GM21529 (cell line): ENCODE measurements around the gene TRIP12.
"Not testable (repeated sequence)": the region's sequence is repeated elsewhere in the genome, so short reads cannot be mapped to it uniquely, and the experiment has no call there.

Experiments
- ATAC-seq: cut with Tn5 transposase; IDR thresholded peaks from one replicate; pipeline ENCODE4 v1.9.1; 2021; ENCODE audit not compliant: unreplicated experiment

The TRIP12 gene

DNA sequence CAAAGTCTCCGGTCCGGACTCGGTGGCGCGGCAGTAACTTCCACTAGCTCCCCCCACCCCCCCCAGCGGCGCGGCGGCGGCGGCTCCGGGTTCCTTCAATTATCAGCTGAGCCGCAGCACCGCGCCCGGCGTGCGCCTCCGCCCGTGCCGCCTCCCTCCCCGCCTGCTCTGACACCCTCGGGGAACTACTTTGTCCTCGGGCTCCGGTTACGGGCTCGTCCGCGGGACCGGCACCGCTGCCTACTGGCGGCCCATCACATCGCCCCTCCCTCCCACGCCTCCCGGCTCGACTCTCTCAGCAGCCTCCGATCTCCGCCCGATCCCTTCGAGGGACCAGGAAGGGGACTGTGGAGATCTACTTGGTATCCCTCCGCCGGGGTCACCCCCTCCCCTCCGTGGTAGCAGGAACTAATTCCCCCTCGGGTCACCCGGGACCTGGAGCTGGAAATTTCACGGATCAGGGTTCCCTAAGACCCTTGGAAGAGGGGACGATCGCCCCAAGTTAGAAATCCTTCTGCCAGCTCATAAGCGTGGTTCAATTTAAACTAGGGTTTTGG, at the start of gene TRIP12:
Gene TRIP12 (minus strand): TSS at position 118 of the 557 bp plus-strand sequence. CDS start 41,930 bp downstream, outside the sequence.
- ATAC-seq: peak; percentile 69

- ATAC-seq: no peak
These were observed 49.5 kb upstream of the TRIP12 start for GRCh38 chr2:229971298-229971790.

- no peak for ATAC-seq
These were observed 48.6 kb upstream of the TRIP12 start for GRCh38 chr2:229970406-229970805.

GRCh38 chr2:229969921-229970320, 48.1 kb upstream of the TRIP12 start:
- no peak for ATAC-seq

DNA sequence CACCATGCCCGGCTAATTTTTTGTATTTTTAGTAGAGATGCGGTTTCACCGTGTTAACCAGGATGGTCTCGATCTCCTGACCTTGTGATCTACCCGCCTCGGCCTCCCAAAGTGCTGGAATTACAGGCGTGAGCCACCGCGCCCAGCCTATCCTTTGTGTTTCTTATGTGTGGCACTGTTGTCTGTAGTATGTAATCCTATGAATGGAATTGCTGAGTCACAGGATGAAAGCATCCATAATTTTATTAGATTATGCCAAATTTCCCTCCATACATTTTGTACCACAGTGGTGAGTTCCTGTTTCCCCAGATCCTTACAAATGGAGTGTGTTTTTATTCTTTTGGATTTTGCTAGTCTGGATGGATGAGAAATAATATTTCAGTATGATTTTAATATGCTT, 41.8 kb upstream of the TRIP12 start:
- ATAC-seq: not testable (repeated sequence)

DNA sequence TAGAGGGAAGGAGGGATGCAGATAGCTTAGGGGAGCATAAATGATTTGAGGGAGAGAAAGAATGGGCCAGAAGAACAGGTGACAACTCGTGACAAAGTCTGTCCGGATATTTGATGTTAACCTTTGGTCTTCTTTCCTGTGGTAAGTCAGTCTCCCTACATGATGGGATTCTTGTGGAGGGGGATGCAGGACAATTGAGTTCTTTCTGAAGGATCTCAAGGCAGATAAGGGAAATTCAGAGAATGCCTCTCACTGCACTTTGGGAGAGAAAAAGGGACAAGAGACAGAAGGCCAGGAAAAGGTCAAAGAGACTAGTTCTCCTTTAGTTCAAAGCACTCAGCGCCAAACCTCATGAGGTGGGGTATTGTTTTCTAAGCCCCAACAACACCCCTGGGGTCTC, 34.7 kb upstream of the TRIP12 start:
- no peak for ATAC-seq

- ATAC-seq: no peak
These were observed 33.9 kb upstream of the TRIP12 start for GRCh38 chr2:229955663-229956062.

- no peak for ATAC-seq
These were observed 30.5 kb upstream of the TRIP12 start for GRCh38 chr2:229952256-229952835.

DNA sequence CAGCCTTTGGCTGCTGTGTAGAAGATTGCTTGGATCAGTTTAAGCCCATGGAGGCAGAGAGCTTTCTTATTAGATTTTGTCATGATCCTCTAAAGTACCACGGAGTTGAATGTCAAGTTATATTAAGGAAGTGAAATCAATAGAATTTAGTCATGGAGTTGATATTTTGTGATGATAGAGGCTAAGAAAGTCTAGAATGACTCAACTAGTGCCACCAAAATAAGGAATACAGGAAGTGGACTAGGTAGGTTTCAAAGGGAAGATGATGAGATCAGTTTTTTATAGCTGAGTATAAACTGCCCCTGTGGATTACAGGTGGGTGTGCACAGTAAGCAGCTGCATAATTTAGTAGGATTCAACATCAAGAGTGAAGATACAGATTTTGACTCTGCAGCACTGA, 25.7 kb upstream of the TRIP12 start:
- peak; percentile 89 for ATAC-seq

GRCh38 chr2:229945975-229946374, 24.2 kb upstream of the TRIP12 start:
- no peak for ATAC-seq

GRCh38 chr2:229943770-229944449, 22.1 kb upstream of the TRIP12 start:
- ATAC-seq: no peak

- no peak for ATAC-seq
These were observed 21.4 kb upstream of the TRIP12 start for GRCh38 chr2:229943171-229943570.

DNA sequence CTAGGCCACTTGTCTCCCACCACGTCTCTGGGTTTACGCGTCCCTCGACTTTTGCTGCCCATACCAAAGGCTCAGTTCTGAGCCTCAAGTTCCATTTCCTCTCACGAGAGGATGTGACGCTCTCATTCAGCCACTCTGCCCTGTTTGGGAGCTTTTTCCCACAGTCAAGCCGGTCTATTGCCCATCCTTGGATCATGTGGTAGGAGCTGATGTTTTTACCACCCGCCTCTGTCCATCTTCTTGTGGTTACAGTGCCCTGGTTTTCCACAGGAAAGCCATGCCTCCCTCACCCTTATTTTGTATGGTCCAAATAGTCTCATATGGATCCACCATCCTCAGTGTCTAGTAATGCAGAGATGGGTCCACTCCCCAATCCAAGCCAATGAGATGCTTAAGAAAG, 20.9 kb upstream of the TRIP12 start:
- ATAC-seq: no peak

DNA sequence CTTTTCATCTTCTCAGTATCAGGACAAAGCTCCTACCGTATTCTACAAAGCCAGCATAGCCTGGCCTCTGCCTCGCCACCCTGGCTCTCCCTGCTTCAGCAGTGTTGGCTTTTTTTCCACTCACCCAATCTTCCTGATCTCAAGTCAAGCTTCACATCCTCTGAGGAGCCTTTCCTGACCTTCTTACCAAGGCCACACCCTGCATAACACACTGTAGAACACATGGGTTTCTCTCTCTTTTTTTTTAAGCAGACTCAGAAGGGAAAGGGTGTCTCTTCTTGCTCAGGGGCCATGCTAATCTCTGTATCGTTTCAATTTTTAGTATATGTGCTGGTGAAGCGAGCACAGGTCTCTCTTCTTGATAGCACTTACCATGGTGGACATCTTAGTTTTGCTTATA, 15.7 kb upstream of the TRIP12 start:
- ATAC-seq: no peak

- ATAC-seq: no peak
These were observed 9.4 kb upstream of the TRIP12 start for GRCh38 chr2:229931241-229931640.

DNA sequence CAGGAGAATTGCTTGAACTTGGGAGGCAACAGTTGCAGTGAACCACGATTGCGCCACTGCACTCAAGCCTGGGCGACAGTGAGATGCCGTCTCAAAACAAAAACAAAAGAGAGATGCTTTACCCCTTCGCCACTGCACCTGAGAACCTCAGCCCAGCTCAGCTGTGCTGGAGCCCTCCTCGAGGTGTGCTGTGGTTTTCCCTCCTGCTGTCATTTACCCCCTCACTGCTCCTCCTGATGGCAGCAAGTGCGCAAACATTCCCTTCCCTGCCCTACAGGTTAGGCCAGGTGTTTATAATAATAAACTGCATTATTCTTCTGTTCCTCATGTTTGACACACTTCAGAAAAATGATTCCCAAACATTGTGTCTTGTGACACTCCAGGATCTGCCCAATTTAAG, 8.8 kb upstream of the TRIP12 start:
- ATAC-seq: no peak

DNA sequence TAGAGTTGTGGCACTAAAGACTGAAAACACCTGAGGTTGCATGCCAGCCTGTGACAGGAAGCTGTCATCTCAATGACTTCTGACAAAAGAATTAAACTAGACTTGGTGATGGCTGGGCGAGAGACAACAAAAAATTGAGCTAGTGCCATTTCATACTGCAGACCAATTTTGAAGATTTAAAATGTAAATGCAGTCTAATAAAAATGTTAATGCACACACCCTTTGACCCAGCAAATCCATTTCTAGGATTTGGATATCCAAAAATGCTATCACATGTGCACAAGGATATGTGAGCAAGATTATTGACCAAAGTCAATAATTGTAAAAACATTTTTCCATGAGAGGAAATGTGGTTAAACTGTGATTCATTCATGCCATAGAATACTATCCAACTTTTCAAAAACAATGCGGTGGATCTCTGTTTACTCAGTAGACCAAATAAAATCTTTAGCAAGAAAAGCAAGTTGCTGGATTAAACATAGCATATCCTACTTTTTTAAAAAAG, 6.1 kb upstream of the TRIP12 start:
- ATAC-seq: no peak

- ATAC-seq: no peak
These were observed 3.4 kb upstream of the TRIP12 start for GRCh38 chr2:229925201-229925600.

DNA sequence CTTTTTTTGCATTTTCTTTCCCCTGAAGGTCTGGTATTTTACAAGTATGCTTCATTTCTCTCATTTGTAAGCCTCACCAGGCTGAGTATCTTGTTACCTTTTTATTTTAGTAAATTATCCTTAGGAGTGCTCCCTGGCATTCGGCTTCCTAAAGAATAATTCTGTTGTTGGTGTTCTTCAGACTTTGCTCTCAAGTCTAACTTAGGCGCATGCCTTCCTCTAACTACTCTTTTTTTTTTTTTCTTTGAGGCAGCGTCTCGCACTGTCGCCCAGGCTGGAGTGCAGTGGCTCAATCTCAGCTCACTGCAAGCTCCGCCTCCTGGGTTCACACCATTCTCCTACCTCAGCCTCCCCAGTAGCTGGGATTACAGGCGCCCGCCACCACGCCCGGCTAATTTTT, 2.7 kb upstream of the TRIP12 start:
- ATAC-seq: not testable (repeated sequence)

GRCh38 chr2:229922449-229923386, 909 bp upstream of the TRIP12 start, which contains the start of gene FBXO36:
Gene FBXO36, plus strand, starts transcription at chr2:229922503. Its CDS starts 11 bp downstream, at chr2:229922514.
- ATAC-seq: peak; percentile 62
